H9 (cell line): ENCODE data around the gene RBFOX1. TPM values are rescaled to one million over a fixed set of nuclear protein-coding genes. Genes with fewer than 3 reads are reported as not detected.

Experiments
- DNase-seq: peaks from one replicate; pipeline ENCODE4 v3.0.0-alpha.2; 2017
- H2AFZ ChIP-seq: one replicate; pipeline ENCODE4 v1.6.1; 2013; ENCODE audit warnings: mild to moderate bottlenecking, low read length, control low read depth, moderate library complexity
- H2AK5ac ChIP-seq: 2 replicates; pipeline ENCODE4 v1.6.1; 2013; ENCODE audit warnings: low read length, control low read depth, mixed read lengths; ENCODE audit not compliant: insufficient read length
- H2BK120ac ChIP-seq: one replicate; pipeline ENCODE4 v1.6.1; 2013; ENCODE audit warnings: low read depth, mild to moderate bottlenecking, low read length, control low read depth, inconsistent platforms; ENCODE audit not compliant: poor library complexity, severe bottlenecking
- H2BK12ac ChIP-seq: 2 replicates; pipeline ENCODE4 v1.6.1; 2013; ENCODE audit warnings: low read length, control low read depth, mixed read lengths, low read depth; ENCODE audit not compliant: insufficient read length
- H2BK15ac ChIP-seq: 2 replicates; pipeline ENCODE4 v1.6.1; 2013; ENCODE audit warnings: low read depth, low read length, control low read depth
- H2BK20ac ChIP-seq: one replicate; pipeline ENCODE4 v1.6.1; 2013; ENCODE audit warnings: low read depth, mild to moderate bottlenecking, low read length, control low read depth, inconsistent platforms; ENCODE audit not compliant: poor library complexity, severe bottlenecking
- H2BK5ac ChIP-seq: 2 replicates; pipeline ENCODE4 v1.6.1; 2013; ENCODE audit warnings: low read length, control low read depth, mixed read lengths; ENCODE audit not compliant: insufficient read length
- H3K14ac ChIP-seq: 2 replicates; pipeline ENCODE4 v1.6.1; 2013; ENCODE audit warnings: low read length, control low read depth; ENCODE audit not compliant: insufficient read depth
- H3K18ac ChIP-seq: 2 replicates; pipeline ENCODE4 v1.6.1; 2013; ENCODE audit warnings: low read depth, mild to moderate bottlenecking, mixed read lengths, low read length, control low read depth; ENCODE audit not compliant: insufficient read length
- H3K23ac ChIP-seq: 2 replicates; pipeline ENCODE4 v1.6.1; 2013; ENCODE audit warnings: low read length, control low read depth, mixed read lengths, low read depth; ENCODE audit not compliant: insufficient read length
- H3K23me2 ChIP-seq: 2 replicates; pipeline ENCODE4 v1.6.1; 2013; ENCODE audit warnings: low read depth, mild to moderate bottlenecking, mixed read lengths, low read length, control low read depth; ENCODE audit not compliant: insufficient read length, poor library complexity, severe bottlenecking
- H3K27ac ChIP-seq: 2 replicates; pipeline ENCODE4 v1.5.1; 2013; ENCODE audit warnings: low read length, control low read depth, mixed read lengths, low read depth; ENCODE audit not compliant: insufficient read length
- H3K27me3 ChIP-seq: 2 replicates; pipeline ENCODE4 v1.6.1; 2013; ENCODE audit warnings: low read length, control low read depth, inconsistent platforms; ENCODE audit not compliant: insufficient read depth
- H3K4ac ChIP-seq: 2 replicates; pipeline ENCODE4 v1.6.1; 2013; ENCODE audit warnings: low read depth, mild to moderate bottlenecking, control low read depth, inconsistent platforms, low read length, moderate library complexity
- H3K4me1 ChIP-seq: 2 replicates; pipeline ENCODE4 v1.6.1; 2013; ENCODE audit warnings: low read length, control low read depth, inconsistent platforms; ENCODE audit not compliant: insufficient read depth
- H3K4me2 ChIP-seq: 2 replicates; pipeline ENCODE4 v1.6.1; 2013; ENCODE audit warnings: low read length, control low read depth, mixed read lengths; ENCODE audit not compliant: insufficient read length, insufficient read depth
- H3K56ac ChIP-seq: 2 replicates; pipeline ENCODE4 v1.6.1; 2013; ENCODE audit warnings: low read depth, mild to moderate bottlenecking, mixed read lengths, low read length, control low read depth; ENCODE audit not compliant: insufficient read length
- H3K79me1 ChIP-seq: 2 replicates; pipeline ENCODE4 v1.6.1; 2013; ENCODE audit warnings: low read depth, mild to moderate bottlenecking, moderate library complexity, low read length, control low read depth, inconsistent platforms; ENCODE audit not compliant: insufficient read depth, poor library complexity, severe bottlenecking
- H3K79me2 ChIP-seq: 2 replicates; pipeline ENCODE4 v1.6.1; 2013; ENCODE audit warnings: low read length, control low read depth, inconsistent platforms; ENCODE audit not compliant: insufficient read depth
- H3K9ac ChIP-seq: 2 replicates; pipeline ENCODE4 v1.6.1; 2013; ENCODE audit warnings: low read length, control low read depth, mixed read lengths; ENCODE audit not compliant: insufficient read length; ENCODE audit errors: extremely low read depth
- H3K9me3 ChIP-seq: one replicate; pipeline ENCODE4 v1.6.1; 2013; ENCODE audit warnings: low read depth, low read length, inconsistent platforms; ENCODE audit not compliant: control insufficient read depth
- H3T11ph ChIP-seq: one replicate; pipeline ENCODE4 v1.6.1; 2013; ENCODE audit warnings: mild to moderate bottlenecking, low read length, control low read depth, inconsistent platforms
- H4K20me1 ChIP-seq: one replicate; pipeline ENCODE4 v1.6.1; 2013; ENCODE audit not compliant: control insufficient read depth, insufficient read length, insufficient read depth
- H4K5ac ChIP-seq: 2 replicates; pipeline ENCODE4 v1.6.1; 2013; ENCODE audit warnings: low read depth, mild to moderate bottlenecking, mixed read lengths, low read length, control low read depth; ENCODE audit not compliant: insufficient read length
- H4K8ac ChIP-seq: replicated peaks from 2 replicates; pipeline ENCODE4 v1.6.1; 2013; ENCODE audit warnings: low read length, control low read depth, mixed read lengths, low read depth; ENCODE audit not compliant: insufficient read length
- H4K91ac ChIP-seq: 2 replicates; pipeline ENCODE4 v1.6.1; 2013; ENCODE audit warnings: low read depth, mild to moderate bottlenecking, moderate library complexity, mixed read lengths, low read length, control low read depth; ENCODE audit not compliant: insufficient read length
- H3K27ac Mint-ChIP-seq, 3 experiments: 2 replicates in 2 of 3; 3 replicates in 1 of 3; pipeline ENCODE4 v1.8.0; 2020 to 2021; ENCODE audit warnings: mixed read lengths in 3 of 3, mild to moderate bottlenecking in 1 of 3, moderate library complexity in 1 of 3
- H3K27me3 Mint-ChIP-seq: 2 replicates; pipeline ENCODE4 v1.8.0; 2021; ENCODE audit warnings: low read depth, mild to moderate bottlenecking, moderate library complexity, mixed read lengths
- H3K36me3 Mint-ChIP-seq, 3 experiments: 2 replicates in 2 of 3; 3 replicates in 1 of 3; pipeline ENCODE4 v1.8.0; 2020 to 2021; ENCODE audit warnings: low read depth in 3 of 3, mixed read lengths in 3 of 3; ENCODE audit not compliant: insufficient read depth in 1 of 3
- H3K4me1 Mint-ChIP-seq, 2 experiments: 2 replicates each; pipeline ENCODE4 v1.8.0; 2020; ENCODE audit warnings: mixed read lengths in 2 of 2
- H3K4me3 Mint-ChIP-seq, 2 experiments: 2 replicates in 1 of 2; 3 replicates in 1 of 2; pipeline ENCODE4 v1.8.0; 2020 to 2021; ENCODE audit warnings: mild to moderate bottlenecking in 2 of 2, mixed read lengths in 2 of 2, moderate library complexity in 1 of 2
- H3K9me3 Mint-ChIP-seq, 2 experiments: 2 replicates in 1 of 2; 3 replicates in 1 of 2; pipeline ENCODE4 v1.8.0; 2020; ENCODE audit warnings: mild to moderate bottlenecking in 2 of 2, mixed read lengths in 2 of 2, moderate library complexity in 1 of 2
- WGBS: extraction: QIAGEN DNeasy Blood & Tissue Kit; methylation state at CpG from one replicate; pipeline ENCODE4 v1.1.7; 2013; ENCODE audit warnings: missing lambda C conversion rate, low lambda C conversion rate, mixed read lengths; ENCODE audit not compliant: insufficient read length; ENCODE audit errors: extremely low coverage; 5-methylcytosine and 5-hydroxymethylcytosine counted together
- total RNA-seq: library from RNA; stranded (reverse); gene quantifications from 2 replicates; pipeline ENCODE4 v1.2.1, GENCODE V29; 2021
- TF ChIP-seq, protein P1 (sequence below): fragments of 200-600 bp; sonication (generic); conservative IDR thresholded peaks from 3 replicates; pipeline ENCODE4 v1.8.0; 2021; ENCODE audit warnings: antibody characterized with exemption, mild to moderate bottlenecking

Gene RBFOX1
- total RNA-seq, 1 experiment from 2014 or later, result 2.0 TPM

DNA sequence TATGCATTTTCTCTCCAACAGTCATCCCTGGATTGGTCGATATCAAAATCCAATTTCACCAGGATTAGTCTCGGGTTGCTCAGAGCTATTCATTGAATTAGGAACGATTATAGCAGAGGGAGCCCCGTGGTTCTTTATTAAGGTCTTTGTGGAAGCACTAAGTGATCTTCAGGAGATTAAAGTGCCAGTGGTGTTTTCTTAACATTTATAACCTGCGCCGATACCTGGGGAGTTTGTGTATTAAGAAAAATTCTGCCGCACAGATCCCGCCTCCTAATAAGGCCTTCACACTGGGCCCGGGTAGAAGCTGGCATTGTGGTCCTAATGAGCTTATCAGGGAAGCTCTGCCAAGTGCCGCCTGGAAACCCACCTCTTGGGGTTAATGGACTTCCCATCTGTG lies 238.7 kb downstream of the RBFOX1 start:
- DNase-seq, result no peak
- Histone ChIP-seq H3K56ac (no peak overlapping the region), H4K20me1 (no peaks in the 10 kb centered on the region), H3K4ac (no peak overlapping the region), H2BK120ac (no peak overlapping the region), H3K9me3 (no peaks in the 10 kb centered on the region), H2BK12ac (no peak overlapping the region), H3K23me2 (no peaks in the 10 kb centered on the region), H3K4me1 (no peaks in the 10 kb centered on the region), H3K23ac (no peak overlapping the region), H2BK20ac (no peak overlapping the region), H4K5ac (no peak overlapping the region), H3T11ph (no peak overlapping the region), H2AK5ac (no peak overlapping the region), H2BK15ac (no peak overlapping the region), H4K8ac (no peak overlapping the region), H3K27me3 (no peaks in the 10 kb centered on the region), H3K79me2 (no peaks in the 10 kb centered on the region), H2BK5ac (no peak overlapping the region), H3K14ac (no peak overlapping the region), H3K4me2 (no peak overlapping the region), H4K91ac (no peak overlapping the region), H3K27ac (no peak overlapping the region), H3K9ac (no peak overlapping the region), H2AFZ (no peak overlapping the region), H3K79me1 (no peaks in the 10 kb centered on the region), H3K18ac (no peak overlapping the region)
- no peaks in the 10 kb centered on the region for H3K4me1 Mint-ChIP-seq
- H3K4me3 Mint-ChIP-seq, result no peak overlapping the region
- H3K9me3 Mint-ChIP-seq, result no peaks in the 10 kb centered on the region
- H3K27me3 Mint-ChIP-seq, result peaks cover 3% of the 10 kb centered on the region; the same call in 1 of the 2 replicates
- no CpG with 5 or more reads among the region's 10 CpGs for WGBS
- H3K36me3 Mint-ChIP-seq, result no peaks in the 10 kb centered on the region
- no peak overlapping the region for H3K27ac Mint-ChIP-seq
- TF ChIP-seq, protein P1, sequence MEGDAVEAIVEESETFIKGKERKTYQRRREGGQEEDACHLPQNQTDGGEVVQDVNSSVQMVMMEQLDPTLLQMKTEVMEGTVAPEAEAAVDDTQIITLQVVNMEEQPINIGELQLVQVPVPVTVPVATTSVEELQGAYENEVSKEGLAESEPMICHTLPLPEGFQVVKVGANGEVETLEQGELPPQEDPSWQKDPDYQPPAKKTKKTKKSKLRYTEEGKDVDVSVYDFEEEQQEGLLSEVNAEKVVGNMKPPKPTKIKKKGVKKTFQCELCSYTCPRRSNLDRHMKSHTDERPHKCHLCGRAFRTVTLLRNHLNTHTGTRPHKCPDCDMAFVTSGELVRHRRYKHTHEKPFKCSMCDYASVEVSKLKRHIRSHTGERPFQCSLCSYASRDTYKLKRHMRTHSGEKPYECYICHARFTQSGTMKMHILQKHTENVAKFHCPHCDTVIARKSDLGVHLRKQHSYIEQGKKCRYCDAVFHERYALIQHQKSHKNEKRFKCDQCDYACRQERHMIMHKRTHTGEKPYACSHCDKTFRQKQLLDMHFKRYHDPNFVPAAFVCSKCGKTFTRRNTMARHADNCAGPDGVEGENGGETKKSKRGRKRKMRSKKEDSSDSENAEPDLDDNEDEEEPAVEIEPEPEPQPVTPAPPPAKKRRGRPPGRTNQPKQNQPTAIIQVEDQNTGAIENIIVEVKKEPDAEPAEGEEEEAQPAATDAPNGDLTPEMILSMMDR, result no peak
